ENCODE measurements around the gene PAX5. TPM values are rescaled to one million over a fixed set of nuclear protein-coding genes. Genes with fewer than 3 reads are reported as not detected.

PAX5 gene
- total RNA-seq, 1 donor from 2014 or later = 1.3 TPM

DNA sequence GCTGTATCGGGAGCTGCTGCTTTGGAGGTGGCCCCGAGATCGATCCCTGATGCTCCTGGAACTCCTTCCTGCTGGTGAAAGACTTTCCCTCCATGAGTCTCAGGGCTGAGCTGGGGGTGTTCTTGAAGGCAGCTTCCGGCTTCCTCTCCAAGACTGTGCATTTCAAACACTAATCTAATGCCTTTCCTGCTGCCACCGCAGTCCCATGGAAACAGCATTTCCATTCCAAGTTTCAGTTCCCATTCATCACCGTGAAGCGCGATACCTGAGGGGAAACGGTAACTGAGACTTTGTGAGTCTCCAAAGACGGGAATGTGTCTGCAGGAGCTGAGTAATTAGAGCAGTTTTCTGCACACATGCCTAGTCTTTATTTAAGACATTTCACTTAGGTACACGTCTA, 230.1 kb downstream of the PAX5 start:
- H3K9me3 Mint-ChIP-seq (ENCODE audit: unreplicated experiment) = no peaks in the 10 kb centered on the region
- no peak for DNase-seq (ENCODE audit: low spot score)
- H3K27ac Mint-ChIP-seq (ENCODE audit: unreplicated experiment) = peak overlapping the region; percentile 7
- no peak overlapping the region for H3K4me3 Mint-ChIP-seq (ENCODE audit: unreplicated experiment)
- H3K4me1 Mint-ChIP-seq (ENCODE audit: unreplicated experiment) = peaks cover 55% of the 10 kb centered on the region
- TF ChIP-seq, protein P1, sequence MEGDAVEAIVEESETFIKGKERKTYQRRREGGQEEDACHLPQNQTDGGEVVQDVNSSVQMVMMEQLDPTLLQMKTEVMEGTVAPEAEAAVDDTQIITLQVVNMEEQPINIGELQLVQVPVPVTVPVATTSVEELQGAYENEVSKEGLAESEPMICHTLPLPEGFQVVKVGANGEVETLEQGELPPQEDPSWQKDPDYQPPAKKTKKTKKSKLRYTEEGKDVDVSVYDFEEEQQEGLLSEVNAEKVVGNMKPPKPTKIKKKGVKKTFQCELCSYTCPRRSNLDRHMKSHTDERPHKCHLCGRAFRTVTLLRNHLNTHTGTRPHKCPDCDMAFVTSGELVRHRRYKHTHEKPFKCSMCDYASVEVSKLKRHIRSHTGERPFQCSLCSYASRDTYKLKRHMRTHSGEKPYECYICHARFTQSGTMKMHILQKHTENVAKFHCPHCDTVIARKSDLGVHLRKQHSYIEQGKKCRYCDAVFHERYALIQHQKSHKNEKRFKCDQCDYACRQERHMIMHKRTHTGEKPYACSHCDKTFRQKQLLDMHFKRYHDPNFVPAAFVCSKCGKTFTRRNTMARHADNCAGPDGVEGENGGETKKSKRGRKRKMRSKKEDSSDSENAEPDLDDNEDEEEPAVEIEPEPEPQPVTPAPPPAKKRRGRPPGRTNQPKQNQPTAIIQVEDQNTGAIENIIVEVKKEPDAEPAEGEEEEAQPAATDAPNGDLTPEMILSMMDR (IDR thresholded peaks at IDR 0.05; ENCODE audit: unreplicated experiment) = no peak
- H3K36me3 Mint-ChIP-seq (ENCODE audit: low read depth, unreplicated experiment) = no peaks in the 10 kb centered on the region
- H3K27me3 Mint-ChIP-seq (ENCODE audit: unreplicated experiment) = peaks cover 11% of the 10 kb centered on the region

DNA sequence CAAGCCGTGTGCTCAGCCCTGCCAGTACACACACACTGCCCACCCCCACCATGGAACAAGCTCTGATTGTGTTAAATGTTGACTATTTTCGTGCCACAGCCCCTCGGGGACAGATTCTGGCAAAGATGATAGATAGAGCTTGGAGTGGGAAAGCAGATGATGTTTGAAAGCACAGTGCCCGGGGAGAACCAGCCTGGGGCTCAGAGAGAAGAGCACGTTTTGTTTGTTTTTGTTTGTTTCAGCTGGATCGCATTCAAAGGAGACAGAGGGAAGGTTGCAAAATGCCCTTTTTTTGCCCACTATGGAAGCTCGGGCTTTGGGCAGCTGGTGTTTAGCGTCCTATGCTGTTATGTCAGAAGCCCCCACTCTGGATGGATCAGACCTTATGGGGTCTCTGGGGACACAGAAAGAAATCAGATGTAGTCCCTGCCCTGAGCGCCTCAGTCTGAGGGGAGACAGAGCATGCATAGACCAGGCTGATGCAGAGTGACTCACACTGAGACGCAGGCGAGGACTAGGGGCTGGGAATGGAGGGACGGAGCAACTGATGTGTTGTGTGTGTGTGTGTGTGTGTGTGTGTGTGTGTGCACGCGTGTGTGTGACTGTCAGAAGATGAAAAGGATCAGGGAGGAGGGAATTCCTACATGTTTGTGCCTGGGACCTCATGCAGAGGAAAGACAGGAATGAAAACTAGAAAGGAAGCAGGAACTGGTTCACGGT, 231.7 kb downstream of the PAX5 start:
- no peak for DNase-seq (ENCODE audit: low spot score)
- Mint-ChIP-seq H3K27ac (ENCODE audit: unreplicated experiment) (peak overlapping the region; percentile 78), H3K27me3 (ENCODE audit: unreplicated experiment) (peaks cover 13% of the 10 kb centered on the region), H3K4me3 (ENCODE audit: unreplicated experiment) (no peak overlapping the region), H3K36me3 (ENCODE audit: low read depth, unreplicated experiment) (no peaks in the 10 kb centered on the region), H3K9me3 (ENCODE audit: unreplicated experiment) (no peaks in the 10 kb centered on the region), H3K4me1 (ENCODE audit: unreplicated experiment) (peaks cover 41% of the 10 kb centered on the region)
- TF ChIP-seq, protein P1 (IDR thresholded peaks at IDR 0.05; ENCODE audit: unreplicated experiment) = no peak

GRCh38 chr9:36800455-36800854, 233.6 kb downstream of the PAX5 start:
- no peak overlapping the region for H3K4me3 Mint-ChIP-seq (ENCODE audit: unreplicated experiment)
- no peak overlapping the region for H3K27ac Mint-ChIP-seq (ENCODE audit: unreplicated experiment)
- H3K4me1 Mint-ChIP-seq (ENCODE audit: unreplicated experiment) = peaks cover 30% of the 10 kb centered on the region
- no peak for DNase-seq (ENCODE audit: low spot score)
- TF ChIP-seq, protein P1 (IDR thresholded peaks at IDR 0.05; ENCODE audit: unreplicated experiment) = no peak
- no peaks in the 10 kb centered on the region for H3K36me3 Mint-ChIP-seq (ENCODE audit: low read depth, unreplicated experiment)
- peaks cover 11% of the 10 kb centered on the region for H3K27me3 Mint-ChIP-seq (ENCODE audit: unreplicated experiment)
- H3K9me3 Mint-ChIP-seq (ENCODE audit: unreplicated experiment) = no peaks in the 10 kb centered on the region

DNA sequence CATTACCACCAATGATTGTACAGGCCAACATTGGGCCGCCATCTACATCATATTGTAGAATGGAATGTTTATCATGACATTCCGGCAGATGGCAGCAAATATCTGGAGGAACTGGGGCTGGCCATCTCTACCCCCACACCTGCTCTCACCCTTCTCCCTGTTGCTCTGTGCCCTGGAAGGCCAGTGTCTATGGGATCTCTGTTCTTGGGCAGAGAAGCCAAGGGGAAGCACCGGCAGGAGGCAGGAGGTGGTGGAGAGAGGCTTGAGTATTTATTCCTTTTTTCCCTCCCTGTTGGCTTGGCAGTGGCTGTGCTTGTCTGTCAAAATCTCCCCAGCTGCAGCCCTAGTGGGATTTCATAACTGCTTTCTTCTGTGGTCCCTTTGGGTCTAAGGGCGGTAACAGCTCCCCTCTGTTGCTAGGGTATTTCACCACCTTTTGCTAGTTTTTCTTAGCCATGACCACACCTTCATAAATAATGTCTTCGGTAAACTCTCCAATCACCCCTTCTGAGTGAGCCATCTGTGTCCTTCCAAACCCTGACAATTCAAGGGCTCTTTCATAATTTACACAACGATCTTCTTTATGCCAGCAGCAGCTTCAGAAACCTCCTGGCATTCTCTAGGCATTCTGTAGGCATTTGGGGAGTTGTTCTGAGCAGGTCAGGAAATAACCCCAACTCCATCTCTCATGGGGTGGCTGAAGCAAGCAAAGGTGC, 235.6 kb downstream of the PAX5 start:
- no peak overlapping the region for H3K27ac Mint-ChIP-seq (ENCODE audit: unreplicated experiment)
- H3K4me1 Mint-ChIP-seq (ENCODE audit: unreplicated experiment) = peaks cover 17% of the 10 kb centered on the region
- TF ChIP-seq, protein P1 (IDR thresholded peaks at IDR 0.05; ENCODE audit: unreplicated experiment) = no peak
- H3K36me3 Mint-ChIP-seq (ENCODE audit: low read depth, unreplicated experiment) = no peaks in the 10 kb centered on the region
- H3K27me3 Mint-ChIP-seq (ENCODE audit: unreplicated experiment) = peaks cover 10% of the 10 kb centered on the region
- DNase-seq (ENCODE audit: low spot score) = peak; percentile 38
- H3K9me3 Mint-ChIP-seq (ENCODE audit: unreplicated experiment) = no peaks in the 10 kb centered on the region
- no peak overlapping the region for H3K4me3 Mint-ChIP-seq (ENCODE audit: unreplicated experiment)

Data from endothelial cell (in vitro differentiated cells).